Measurements from ENCODE around the gene GJA9.

DNA sequence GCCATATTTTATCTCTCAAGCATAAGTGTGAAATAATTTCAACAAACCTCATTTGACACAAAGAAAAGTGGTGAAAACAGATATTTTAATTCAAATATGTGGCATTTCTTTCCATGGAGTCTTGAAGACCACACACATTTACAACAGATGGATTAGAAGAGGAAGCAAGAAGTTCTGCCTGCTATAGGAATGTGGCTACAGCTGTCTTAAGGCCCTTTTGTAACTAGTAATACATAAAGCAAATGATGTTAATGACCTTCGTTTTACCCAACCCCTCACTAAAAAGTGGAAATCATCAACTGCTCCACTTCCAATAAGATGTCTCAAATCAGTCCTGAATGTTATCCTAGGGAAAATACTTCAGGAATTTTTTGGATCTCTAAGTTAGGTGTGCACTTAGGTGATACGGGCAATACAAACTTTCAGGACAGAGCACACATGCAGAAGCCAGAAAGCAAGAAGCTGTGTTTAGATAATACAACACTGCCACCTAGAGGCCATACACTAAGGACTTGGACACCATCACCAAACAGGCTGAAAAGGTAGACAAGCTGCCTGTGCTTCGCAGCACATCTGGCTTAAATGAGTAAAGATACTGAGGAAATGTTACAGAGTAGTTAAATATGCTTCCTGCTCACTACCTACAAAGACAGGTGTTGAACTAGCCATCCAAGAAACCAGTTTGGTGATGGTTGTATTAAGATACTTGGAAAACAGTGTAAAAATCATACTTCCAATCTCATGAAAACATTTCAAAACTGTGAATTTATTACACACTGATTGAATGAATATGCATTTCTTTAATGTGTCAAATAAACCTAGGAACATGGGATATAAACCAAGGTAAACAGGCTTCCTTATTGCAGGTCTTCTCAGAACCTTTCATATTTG lies 46.2 kb downstream of the GJA9 start:
- TF ChIP-seq EZH2 (IDR thresholded peaks at IDR 0.05; ENCODE audit: low read depth, low read length, severe bottlenecking) = no peak
- TF ChIP-seq, protein P1, sequence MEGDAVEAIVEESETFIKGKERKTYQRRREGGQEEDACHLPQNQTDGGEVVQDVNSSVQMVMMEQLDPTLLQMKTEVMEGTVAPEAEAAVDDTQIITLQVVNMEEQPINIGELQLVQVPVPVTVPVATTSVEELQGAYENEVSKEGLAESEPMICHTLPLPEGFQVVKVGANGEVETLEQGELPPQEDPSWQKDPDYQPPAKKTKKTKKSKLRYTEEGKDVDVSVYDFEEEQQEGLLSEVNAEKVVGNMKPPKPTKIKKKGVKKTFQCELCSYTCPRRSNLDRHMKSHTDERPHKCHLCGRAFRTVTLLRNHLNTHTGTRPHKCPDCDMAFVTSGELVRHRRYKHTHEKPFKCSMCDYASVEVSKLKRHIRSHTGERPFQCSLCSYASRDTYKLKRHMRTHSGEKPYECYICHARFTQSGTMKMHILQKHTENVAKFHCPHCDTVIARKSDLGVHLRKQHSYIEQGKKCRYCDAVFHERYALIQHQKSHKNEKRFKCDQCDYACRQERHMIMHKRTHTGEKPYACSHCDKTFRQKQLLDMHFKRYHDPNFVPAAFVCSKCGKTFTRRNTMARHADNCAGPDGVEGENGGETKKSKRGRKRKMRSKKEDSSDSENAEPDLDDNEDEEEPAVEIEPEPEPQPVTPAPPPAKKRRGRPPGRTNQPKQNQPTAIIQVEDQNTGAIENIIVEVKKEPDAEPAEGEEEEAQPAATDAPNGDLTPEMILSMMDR (IDR thresholded peaks at IDR 0.05; ENCODE audit: control extremely low read depth in 1 of 3, insufficient read depth in 1 of 3, low read depth in 1 of 3, low read length in 3 of 3) = peak; percentile 21 to 91 (median 78)
- TF ChIP-seq EP300 (IDR thresholded peaks at IDR 0.05; ENCODE audit: borderline replicate concordance in 1 of 2, low read depth in 2 of 2, low read length in 2 of 2) = no peak
- TF ChIP-seq MAX (IDR thresholded peaks at IDR 0.05) = no peak
- TF ChIP-seq YY1 (IDR thresholded peaks at IDR 0.05; ENCODE audit: low read depth, low read length) = no peak
- TF ChIP-seq TEAD4 (IDR thresholded peaks at IDR 0.05; ENCODE audit: low read depth, low read length) = no peak
- TF ChIP-seq, protein P2, sequence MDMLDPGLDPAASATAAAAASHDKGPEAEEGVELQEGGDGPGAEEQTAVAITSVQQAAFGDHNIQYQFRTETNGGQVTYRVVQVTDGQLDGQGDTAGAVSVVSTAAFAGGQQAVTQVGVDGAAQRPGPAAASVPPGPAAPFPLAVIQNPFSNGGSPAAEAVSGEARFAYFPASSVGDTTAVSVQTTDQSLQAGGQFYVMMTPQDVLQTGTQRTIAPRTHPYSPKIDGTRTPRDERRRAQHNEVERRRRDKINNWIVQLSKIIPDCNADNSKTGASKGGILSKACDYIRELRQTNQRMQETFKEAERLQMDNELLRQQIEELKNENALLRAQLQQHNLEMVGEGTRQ (IDR thresholded peaks at IDR 0.05; ENCODE audit: low read length) = no peak
